ENCODE results near the gene PHOSPHO1.
"Not testable (repeated sequence)": the region's sequence is repeated elsewhere in the genome, so short reads cannot be mapped to it uniquely, and the experiment has no call there.

PHOSPHO1 gene, protein sequence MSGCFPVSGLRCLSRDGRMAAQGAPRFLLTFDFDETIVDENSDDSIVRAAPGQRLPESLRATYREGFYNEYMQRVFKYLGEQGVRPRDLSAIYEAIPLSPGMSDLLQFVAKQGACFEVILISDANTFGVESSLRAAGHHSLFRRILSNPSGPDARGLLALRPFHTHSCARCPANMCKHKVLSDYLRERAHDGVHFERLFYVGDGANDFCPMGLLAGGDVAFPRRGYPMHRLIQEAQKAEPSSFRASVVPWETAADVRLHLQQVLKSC

DNA sequence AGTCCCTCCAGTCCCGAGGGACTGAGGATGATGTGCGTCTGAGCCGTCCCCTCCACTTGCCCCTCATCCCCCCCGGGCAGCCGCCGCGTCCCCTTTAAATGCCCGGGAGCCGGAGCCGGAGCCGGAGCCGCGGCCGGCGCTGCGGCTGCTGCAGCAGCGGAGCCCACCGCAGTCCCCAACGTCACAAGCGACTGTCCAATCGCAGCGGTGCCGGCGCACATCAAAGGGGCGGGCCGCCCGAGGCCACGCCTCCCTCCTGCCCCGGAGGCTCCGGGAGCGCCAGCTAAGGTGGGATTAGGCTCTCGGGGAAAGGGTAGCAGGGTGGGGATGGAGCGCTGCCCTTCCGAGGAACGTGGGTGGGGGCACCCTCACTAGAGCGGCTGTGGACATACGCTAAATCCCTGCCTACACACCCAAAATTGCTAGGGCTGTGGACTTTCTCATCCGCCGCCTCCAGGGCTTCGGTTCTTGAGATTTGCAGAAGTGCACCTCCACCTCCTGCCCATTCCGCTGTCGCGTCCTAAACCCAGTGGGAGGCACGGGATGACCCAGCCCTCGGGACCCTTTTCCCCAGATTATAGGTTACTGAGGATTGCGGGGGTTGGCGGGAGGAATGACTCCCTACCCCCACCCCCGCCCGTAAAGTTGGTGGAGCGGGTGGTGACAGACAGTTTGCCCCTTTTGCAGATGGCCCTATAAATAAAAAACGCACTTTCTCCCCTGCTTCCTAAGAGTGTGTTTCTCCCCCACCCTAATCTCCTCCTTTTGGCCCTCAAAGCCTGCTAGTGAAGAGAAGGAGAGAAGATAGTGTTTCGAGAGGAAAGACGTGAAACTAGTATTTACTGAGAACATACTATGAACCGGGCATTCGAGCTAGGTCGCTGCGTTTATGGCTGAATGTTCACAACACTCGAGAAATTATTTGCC lies at the start of gene PHOSPHO1:
Gene PHOSPHO1, minus strand, starts transcription at position 152 of the 927 bp plus-strand sequence. CDS start 4,096 bp downstream, outside the sequence.
- peak; percentile 69 to 74 (median 73) for DNase-seq (ENCODE audit: low read depth in 2 of 3, low spot score in 2 of 3)

- DNase-seq (ENCODE audit: low read depth in 2 of 3, low spot score in 2 of 3), result no peak
Observed at GRCh38 chr17:49280061-49280460, 49.5 kb upstream of the PHOSPHO1 start.

- not testable (repeated sequence) for DNase-seq (ENCODE audit: low read depth in 2 of 3, low spot score in 2 of 3)
Observed at GRCh38 chr17:49279263-49280015, 48.9 kb upstream of the PHOSPHO1 start.

DNA sequence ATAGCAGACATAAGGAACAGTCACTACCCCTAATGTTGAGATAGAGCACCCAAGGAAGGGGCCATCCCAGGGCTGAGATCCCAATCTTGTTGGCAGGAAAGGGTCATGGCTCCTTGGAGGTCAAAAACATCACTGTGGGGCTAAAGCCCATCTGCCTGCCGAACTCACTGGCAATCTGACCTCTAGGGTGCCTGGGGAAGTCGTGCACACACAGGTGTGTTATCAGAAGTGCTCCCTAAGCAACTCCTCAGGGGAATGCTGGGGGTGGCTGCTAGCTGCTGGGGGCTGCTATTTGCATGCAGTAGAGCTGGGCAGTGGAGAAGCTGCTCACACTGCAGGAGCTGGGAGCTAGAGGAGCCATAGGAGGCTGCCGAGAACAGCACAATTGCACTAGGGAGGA lies 47.5 kb upstream of the PHOSPHO1 start:
- DNase-seq (ENCODE audit: low read depth in 2 of 3, low spot score in 2 of 3), result no peak

DNA sequence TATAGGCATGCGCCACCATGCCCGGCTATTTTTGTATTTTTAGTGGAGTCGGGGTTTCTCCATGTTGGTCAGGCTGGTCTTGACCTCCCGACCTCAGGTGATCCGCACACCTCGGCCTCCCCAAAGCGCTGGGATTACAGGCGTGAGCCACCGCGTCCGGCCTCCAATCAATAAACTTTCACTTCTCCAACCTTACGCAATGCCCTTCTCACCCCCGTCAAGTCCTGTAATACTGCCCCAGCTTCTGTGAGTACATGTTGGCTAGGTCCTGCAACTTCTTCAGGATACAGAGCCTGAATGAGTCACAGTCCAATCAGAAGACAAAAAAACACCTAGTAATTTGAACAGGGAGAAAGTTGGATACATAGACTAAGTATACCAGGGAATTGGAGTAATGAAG lies 47.1 kb upstream of the PHOSPHO1 start:
- DNase-seq (ENCODE audit: low read depth in 2 of 3, low spot score in 2 of 3), result no peak

GRCh38 chr17:49275981-49276380 lies 45.4 kb upstream of the PHOSPHO1 start:
- not testable (repeated sequence) for DNase-seq (ENCODE audit: low read depth in 2 of 3, low spot score in 2 of 3)

DNA sequence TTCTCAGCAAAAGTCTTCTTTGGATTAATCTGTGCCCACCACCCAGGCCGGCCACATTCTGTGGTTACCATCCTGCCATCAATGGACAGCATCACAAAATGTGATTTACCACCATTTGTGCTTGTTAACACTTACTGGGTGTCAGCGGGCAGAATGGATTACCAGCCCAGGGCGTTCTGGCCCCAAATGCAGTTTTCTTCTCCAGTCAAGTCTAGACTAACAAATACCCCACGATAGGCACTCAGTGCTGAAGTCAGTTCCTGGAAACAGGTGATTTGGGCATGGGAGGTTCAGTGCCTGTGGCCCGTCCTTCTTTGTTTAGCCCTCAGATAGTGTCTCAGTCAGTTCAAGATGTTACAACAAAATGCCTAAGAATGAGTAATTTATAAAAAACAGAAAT lies 38.8 kb upstream of the PHOSPHO1 start:
- DNase-seq (ENCODE audit: low read depth in 2 of 3, low spot score in 2 of 3), result no peak

- DNase-seq (ENCODE audit: low read depth in 2 of 3, low spot score in 2 of 3), result no peak
Observed at GRCh38 chr17:49267912-49268311, 37.3 kb upstream of the PHOSPHO1 start.

DNA sequence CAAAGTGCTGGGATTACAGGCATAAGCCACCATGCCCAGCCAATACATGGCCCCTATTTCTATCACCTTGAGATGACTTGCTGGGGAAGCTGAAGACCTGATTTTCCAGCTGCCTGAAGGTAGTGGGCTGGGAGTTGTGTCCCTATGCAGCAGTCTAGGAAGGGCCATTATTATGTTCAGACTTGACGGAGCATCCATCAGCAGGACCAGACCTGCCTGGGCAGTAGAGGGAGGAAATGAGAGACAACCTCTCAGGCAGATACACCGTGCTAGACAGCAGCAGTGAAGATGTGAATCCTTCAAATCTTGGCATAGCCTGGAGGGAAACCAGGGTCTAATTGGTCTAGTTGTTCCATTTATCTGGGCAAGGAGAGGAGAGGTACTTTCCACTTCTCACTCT lies 35.6 kb upstream of the PHOSPHO1 start:
- DNase-seq (ENCODE audit: low read depth in 2 of 3, low spot score in 2 of 3), result no peak

- DNase-seq (ENCODE audit: low read depth in 2 of 3, low spot score in 2 of 3), result not testable (repeated sequence)
Observed at GRCh38 chr17:49261540-49261939, 31.0 kb upstream of the PHOSPHO1 start.

DNA sequence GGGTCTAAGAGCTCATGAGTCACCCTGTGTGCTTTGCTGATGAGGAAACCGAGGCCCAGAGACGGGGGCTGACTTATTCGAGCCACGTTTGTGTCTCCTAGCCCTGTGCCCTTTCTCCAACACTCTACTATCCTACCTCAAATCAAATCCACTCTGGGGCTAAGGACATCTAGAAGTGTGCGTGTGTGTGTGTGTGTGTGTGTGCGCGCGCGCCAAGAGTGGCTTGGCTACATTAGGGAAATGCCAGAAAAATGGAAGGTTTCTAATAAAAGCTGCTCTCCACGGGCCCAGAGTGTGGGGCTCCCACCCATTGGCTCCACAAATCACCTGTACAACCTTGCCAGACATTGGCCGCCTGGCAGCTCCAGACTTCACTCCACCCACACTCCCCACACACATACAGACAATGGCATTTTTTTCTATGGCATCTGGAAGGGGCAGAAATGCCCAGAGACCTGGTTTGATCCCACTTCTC lies 30.3 kb upstream of the PHOSPHO1 start:
- no peak for DNase-seq (ENCODE audit: low read depth in 2 of 3, low spot score in 2 of 3)

DNA sequence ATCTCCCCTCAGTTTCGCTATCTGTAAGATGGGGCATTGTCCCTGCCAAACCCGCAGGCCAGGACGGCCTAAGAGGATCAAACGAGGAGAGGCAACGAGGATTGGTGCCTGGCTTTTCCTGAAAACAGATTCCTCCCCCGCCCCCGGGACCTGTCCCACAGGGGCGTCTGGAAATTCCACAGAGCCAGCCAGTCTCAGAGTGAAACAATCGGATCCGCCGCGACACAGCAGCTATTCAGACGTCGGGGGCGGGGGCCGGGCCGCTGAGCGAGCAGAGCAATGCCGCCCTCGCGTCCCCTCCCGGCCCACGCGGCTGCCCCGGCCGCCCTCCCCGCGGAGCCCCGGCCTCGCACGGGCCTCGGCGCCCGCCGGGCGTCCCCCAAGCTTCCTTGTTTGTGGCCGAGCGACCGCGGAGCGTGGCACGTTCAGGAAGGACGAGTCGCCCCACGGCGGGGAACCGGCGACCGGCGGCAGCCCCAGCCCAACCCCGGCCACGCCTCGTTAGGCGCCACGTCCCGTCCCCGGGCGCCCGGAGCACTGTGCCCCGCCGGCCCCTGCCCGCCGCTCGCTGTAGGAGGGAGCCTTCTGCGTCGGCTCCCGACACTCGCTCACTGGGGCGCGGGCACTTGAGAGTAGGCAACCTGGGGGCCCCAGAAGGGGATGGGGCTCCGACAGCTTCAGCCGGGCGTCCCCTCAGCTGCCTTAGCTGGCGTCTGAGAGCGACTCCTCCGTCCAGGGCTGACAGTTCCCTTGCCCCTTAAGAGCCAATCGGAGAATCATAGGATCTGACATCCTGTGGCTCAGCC lies 29.6 kb upstream of the PHOSPHO1 start:
- peak; percentile 23 to 35 (median 27) for DNase-seq (ENCODE audit: low read depth in 2 of 3, low spot score in 2 of 3)

DNA sequence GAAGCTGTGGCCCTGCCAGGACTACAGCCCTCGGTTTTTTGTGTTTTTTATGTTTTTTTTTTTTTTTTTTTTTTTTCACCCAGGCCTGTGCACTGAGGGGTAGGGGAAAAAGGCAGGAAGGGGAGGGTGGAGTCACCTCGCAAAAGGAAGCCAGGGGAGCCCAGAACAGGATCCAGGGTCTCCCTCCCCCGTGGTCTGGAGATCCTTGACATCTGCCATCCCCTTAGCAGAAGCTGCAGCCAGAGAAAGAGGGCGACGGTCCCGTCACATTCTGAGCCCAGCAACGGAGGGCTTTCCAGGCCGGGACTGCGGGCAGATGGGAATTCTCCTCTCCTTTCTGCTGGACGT lies 29.1 kb upstream of the PHOSPHO1 start:
- peak in 1 of 3 experiments; percentile 5 for DNase-seq (ENCODE audit: low read depth in 2 of 3, low spot score in 2 of 3)

DNA sequence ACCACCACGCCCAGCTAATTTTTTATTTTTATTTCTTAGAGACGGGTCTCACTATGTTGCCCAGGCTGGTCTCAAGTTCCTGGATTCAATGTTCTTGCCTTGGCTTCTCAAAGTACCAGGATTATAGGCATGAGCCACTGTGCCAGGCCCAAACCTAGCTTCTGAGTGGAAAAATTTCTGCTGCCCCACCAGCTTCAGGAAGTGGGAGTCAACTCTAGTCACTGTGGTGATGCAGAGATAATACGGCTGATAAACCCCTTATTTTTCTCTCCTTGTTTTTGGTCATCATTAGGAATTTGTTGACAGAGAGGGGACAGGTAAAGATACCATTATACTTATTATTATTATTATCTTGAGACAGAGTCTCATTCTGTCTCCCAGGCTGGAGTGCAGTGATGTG lies 27.8 kb upstream of the PHOSPHO1 start:
- DNase-seq (ENCODE audit: low read depth in 2 of 3, low spot score in 2 of 3), result no peak

GRCh38 chr17:49255125-49255524 lies 24.5 kb upstream of the PHOSPHO1 start:
- no peak for DNase-seq (ENCODE audit: low read depth in 2 of 3, low spot score in 2 of 3)

DNA sequence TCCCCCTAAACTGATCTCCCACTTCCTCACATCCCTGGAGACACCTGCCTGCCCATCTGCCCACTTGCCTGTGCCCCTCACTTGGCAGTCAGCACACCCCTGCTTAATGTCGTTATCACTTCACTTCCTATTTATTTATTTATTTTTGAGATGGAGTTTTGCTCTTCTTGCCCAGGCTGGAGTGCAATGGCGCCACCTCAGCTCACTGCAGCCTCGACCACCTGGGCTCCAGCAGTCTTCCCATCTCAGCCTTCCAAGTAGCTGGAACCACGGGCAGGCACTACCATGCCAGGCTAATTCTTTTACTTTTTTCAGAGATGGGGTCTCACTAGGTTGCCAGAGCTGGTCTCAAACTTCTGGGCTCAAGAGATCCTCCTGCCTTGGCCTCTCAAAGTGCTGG lies 23.5 kb upstream of the PHOSPHO1 start:
- DNase-seq (ENCODE audit: low read depth in 2 of 3, low spot score in 2 of 3), result no peak

DNA sequence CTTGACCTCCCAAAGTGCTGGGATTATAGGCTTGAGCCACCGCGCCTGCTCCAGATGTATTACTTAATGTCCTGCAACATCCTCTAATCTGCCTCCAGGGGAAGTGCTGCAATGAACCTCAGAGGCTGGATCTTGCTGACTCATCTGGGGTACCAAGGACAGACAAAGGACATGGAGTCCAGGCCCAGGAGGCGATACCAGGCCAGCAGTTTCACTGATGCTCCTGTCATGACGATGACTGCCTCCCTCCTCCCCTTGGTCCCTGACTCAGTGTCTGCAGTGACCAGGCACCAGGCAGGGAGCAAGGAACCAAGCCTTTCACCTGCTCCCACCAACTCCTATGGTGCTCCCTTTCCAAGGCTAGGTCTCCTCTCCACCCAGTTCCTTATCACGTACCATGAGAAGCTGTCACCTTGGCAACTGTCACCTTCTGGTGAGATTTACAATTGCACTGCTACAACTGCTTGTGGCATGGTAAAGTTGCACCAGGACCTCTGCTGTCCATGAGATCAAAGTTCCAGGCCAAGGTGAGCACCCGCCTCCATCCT lies 21.6 kb upstream of the PHOSPHO1 start:
- DNase-seq (ENCODE audit: low read depth in 2 of 3, low spot score in 2 of 3), result no peak

- no peak for DNase-seq (ENCODE audit: low read depth in 2 of 3, low spot score in 2 of 3)
Observed at GRCh38 chr17:49249890-49250522, 19.4 kb upstream of the PHOSPHO1 start.

- no peak for DNase-seq (ENCODE audit: low read depth in 2 of 3, low spot score in 2 of 3)
Observed at GRCh38 chr17:49249292-49249794, 18.8 kb upstream of the PHOSPHO1 start.

- no peak for DNase-seq (ENCODE audit: low read depth in 2 of 3, low spot score in 2 of 3)
Observed at GRCh38 chr17:49247944-49248343, 17.4 kb upstream of the PHOSPHO1 start.
